ENCODE results near the gene EEF2. TPM values are rescaled to one million over a fixed set of nuclear protein-coding genes. Genes with fewer than 3 reads are reported as not detected.
"Not testable (repeated sequence)": the region's sequence is repeated elsewhere in the genome, so short reads cannot be mapped to it uniquely, and the experiment has no call there.

Gene EEF2
- total RNA-seq, 1 donor from 2014 or later: 1,702 TPM

DNA sequence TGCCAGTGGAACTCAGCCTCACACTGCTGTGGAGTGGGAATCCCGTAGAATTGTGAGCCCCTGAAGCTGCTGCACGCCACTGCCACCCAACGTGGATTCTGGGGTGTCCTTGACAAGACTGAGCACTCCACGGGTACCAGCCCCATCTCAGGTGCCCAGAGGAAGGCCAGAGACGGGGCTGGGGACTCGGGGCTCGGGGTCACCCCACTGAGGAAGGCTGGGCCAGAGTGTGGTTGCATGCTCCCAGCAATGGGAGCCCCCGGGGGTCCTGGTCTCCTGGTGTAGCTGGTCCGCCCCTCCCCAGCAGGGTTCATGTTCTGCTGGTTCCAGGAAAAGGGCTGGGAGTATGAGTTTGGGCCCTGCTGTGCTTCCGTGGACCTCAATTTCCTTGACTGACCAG is 29.6 kb downstream of the EEF2 start:
- H3K4me1 ChIP-seq: peaks cover 11% of the 10 kb centered on the region
- no peak overlapping the region for H3K27ac ChIP-seq
- H3K27me3 ChIP-seq: no peaks in the 10 kb centered on the region
- peaks cover 0 to 32% of the 10 kb centered on the region in 2 donors for H3K36me3 ChIP-seq
- no peak overlapping the region for H3K4me3 ChIP-seq
- no peak for DNase-seq (ENCODE audit: extremely low spot score in 2 of 2)
- no peaks in the 10 kb centered on the region for H3K9me3 ChIP-seq
- intact Hi-C loops (cut with DNase I): no loop called here
- TF ChIP-seq, protein P1, sequence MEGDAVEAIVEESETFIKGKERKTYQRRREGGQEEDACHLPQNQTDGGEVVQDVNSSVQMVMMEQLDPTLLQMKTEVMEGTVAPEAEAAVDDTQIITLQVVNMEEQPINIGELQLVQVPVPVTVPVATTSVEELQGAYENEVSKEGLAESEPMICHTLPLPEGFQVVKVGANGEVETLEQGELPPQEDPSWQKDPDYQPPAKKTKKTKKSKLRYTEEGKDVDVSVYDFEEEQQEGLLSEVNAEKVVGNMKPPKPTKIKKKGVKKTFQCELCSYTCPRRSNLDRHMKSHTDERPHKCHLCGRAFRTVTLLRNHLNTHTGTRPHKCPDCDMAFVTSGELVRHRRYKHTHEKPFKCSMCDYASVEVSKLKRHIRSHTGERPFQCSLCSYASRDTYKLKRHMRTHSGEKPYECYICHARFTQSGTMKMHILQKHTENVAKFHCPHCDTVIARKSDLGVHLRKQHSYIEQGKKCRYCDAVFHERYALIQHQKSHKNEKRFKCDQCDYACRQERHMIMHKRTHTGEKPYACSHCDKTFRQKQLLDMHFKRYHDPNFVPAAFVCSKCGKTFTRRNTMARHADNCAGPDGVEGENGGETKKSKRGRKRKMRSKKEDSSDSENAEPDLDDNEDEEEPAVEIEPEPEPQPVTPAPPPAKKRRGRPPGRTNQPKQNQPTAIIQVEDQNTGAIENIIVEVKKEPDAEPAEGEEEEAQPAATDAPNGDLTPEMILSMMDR (IDR thresholded peaks at IDR 0.05): no peak
- TF ChIP-seq POLR2AphosphoS5 (IDR thresholded peaks at IDR 0.05; ENCODE audit: insufficient read depth in 1 of 2, low read depth in 1 of 2) (no peak), POLR2A (IDR thresholded peaks at IDR 0.05) (no peak)

DNA sequence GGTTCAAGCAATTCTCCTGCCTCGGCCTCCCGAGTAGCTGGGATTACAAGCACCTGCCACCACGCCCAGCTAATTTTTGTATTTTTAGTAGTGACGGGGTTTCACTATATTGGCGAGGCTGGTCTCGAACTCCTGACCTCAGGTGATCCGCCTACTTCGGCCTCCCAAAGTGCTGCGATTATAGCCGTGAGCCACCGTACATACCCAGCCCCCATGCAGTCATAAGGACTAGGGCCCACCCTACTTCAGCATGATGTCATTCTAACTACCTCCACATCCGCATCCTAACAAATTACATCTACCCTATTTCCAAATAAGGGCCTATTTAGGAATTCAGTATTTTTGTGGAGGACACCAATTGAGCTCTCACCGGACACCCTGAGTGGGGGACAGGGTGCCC is 30.0 kb downstream of the EEF2 start:
- intact Hi-C loops (cut with DNase I); DNase-seq (ENCODE audit: extremely low spot score in 2 of 2); H3K27me3 ChIP-seq; H3K4me3 ChIP-seq; H3K9me3 ChIP-seq; H3K27ac ChIP-seq: not testable (repeated sequence)
- peaks cover 0 to 28% of the 10 kb centered on the region in 2 donors for H3K36me3 ChIP-seq
- H3K4me1 ChIP-seq: peaks cover 14% of the 10 kb centered on the region

DNA sequence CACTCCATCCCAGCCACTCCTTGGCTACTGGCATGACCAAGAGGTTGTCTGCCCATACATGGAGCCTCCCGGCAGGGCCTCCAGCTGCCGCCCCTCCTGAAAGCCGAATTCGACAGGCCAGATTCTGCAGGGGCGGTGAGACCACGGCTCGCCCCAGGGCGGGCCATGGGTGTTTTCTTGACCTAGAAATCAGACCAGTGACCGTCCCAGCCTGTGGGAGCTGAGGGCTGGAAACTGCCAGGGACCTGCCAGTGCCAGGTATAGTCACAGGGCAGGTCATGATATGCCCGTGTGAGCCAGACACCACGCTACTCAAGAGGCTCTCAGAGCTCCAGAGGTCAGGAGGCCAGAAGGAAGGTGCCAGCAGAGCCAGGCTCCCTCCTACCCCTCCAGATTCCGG is 31.2 kb downstream of the EEF2 start:
- Histone ChIP-seq H3K27me3 (no peaks in the 10 kb centered on the region), H3K9me3 (no peaks in the 10 kb centered on the region), H3K4me1 (peaks cover 14% of the 10 kb centered on the region), H3K27ac (no peak overlapping the region), H3K4me3 (no peak overlapping the region), H3K36me3 (peaks cover 0 to 16% of the 10 kb centered on the region in 2 donors)
- no peak for TF ChIP-seq POLR2AphosphoS5 (IDR thresholded peaks at IDR 0.05; ENCODE audit: insufficient read depth in 1 of 2, low read depth in 1 of 2)
- TF ChIP-seq POLR2A (IDR thresholded peaks at IDR 0.05): no peak
- TF ChIP-seq, protein P1 (IDR thresholded peaks at IDR 0.05): no peak
- DNase-seq (ENCODE audit: extremely low spot score in 2 of 2): no peak
- intact Hi-C loops (cut with DNase I): no loop called here

DNA sequence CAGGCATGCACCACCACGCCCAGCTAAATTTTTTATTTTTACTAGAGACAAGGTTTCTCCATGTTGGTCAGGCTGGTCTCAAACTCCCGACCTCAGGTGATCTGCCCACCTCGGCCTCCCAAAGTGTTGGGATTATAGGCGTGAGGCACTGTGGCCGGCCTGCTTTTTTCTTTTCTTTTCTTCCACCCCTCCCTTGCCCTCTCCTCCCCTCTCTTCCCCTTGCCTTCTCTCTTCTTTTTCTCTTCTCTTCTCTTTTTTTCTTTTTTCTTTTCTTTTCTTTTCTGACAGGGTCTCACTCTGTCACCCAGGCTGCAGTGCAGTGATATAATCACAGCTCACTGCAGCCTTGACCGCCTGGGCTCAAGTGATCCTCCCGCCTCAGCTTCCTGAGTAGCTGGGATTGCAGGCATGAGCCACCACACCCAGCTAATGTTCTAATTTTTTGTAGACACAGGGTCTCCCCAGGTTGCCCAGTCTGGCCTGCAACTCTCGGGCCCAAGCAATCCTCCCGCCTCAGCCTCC is 32.4 kb downstream of the EEF2 start:
- H3K36me3 ChIP-seq; H3K9me3 ChIP-seq; H3K27ac ChIP-seq; H3K27me3 ChIP-seq; H3K4me3 ChIP-seq; intact Hi-C loops (cut with DNase I); DNase-seq (ENCODE audit: extremely low spot score in 2 of 2): not testable (repeated sequence)
- peaks cover 14% of the 10 kb centered on the region for H3K4me1 ChIP-seq

DNA sequence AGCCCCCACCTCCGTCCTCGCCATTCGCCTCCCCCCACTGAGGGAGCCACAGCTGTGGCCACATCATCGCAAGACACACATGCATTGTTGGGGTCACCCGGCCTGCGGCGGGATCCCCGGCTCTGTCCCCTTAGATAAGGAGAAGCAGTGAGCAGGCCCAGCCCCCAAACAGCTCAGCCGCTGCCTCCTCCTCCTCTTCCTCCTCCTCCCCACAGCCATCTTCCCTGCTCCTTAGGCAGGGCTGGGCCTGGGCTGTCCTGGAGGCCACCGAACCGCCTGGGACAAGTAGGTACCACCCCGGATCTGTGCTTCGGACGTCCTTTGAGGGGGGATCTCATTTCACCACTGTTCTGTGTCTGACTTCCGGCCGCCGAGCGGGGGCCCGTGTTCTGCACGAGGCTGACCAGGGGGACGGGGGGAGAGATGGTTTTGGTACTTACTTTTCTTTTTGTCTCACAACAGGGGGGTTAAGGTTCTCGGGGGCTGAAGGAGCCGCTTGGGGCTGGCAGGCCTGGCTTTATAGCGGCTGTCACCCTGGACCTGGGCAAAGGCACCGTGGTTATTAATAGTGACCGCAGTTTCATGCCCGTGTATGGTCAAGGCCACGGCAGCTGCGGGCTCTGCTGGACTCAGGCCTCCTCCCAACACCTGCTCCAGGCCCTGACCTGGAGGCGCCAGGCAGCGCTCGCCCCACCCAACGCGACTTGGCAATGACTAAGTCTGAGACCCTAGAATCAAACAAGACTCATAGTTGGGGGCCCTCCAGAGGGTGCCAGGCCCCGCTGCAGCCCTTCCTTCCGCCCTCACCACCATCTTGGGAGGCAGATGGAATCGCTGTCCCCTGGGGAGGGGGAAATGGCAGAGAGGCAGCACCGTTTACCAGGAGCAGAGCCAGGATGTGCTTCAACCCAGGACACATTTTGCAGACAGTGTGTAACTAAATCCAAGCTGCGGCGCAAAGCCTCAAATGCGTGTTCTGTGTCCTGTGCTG is 34.1 kb downstream of the EEF2 start:
- Histone ChIP-seq H3K4me1 (peaks cover 14% of the 10 kb centered on the region), H3K27me3 (no peaks in the 10 kb centered on the region), H3K4me3 (peak overlapping the region in 1 of 2 donors; percentile 28), H3K36me3 (peaks cover 0 to 4% of the 10 kb centered on the region in 2 donors), H3K9me3 (no peaks in the 10 kb centered on the region), H3K27ac (peak overlapping the region; percentile 9)
- intact Hi-C loops (cut with DNase I): no loop called here
- DNase-seq (ENCODE audit: extremely low spot score in 2 of 2): no peak
- TF ChIP-seq POLR2A (IDR thresholded peaks at IDR 0.05) (no peak), POLR2AphosphoS5 (IDR thresholded peaks at IDR 0.05; ENCODE audit: insufficient read depth in 1 of 2, low read depth in 1 of 2) (peak in 1 of 2 donors; percentile 42)
- TF ChIP-seq, protein P1 (IDR thresholded peaks at IDR 0.05): no peak

Data from vagina (tissue), 2 donors.